ENCODE measurements around the gene TCTN2.

- no peak for TF ChIP-seq EZH2 (IDR thresholded peaks at IDR 0.05; ENCODE audit: borderline replicate concordance, insufficient read depth, low read length, poor library complexity, severe bottlenecking)
- TF ChIP-seq CTCF (IDR thresholded peaks at IDR 0.05; ENCODE audit: poor library complexity, severe bottlenecking) = no peak
- no peak for TF ChIP-seq RAD21 (conservative IDR thresholded peaks at IDR 0.05)
- no peak for TF ChIP-seq EP300 (conservative IDR thresholded peaks at IDR 0.05; ENCODE audit: poor library complexity, severe bottlenecking)
Measured at GRCh38 chr12:123645878-123646277, 25.0 kb upstream of the TCTN2 start.
